RWPE1 (cell line): Measurements from ENCODE around the gene EFL1.

ENCODE experiments used
- CTCF ChIA-PET: fragments of 350-600 bp; sonication (Branson Sonifier 250); formaldehyde crosslinking; extraction: SDS; loops from one replicate; lab custom pipeline; 2021; lab: Yijun Ruan, JAX
- POLR2A ChIA-PET: fragments of 400-600 bp; formaldehyde crosslinking; extraction: SDS; loops from one replicate; lab custom pipeline; 2020; ENCODE audit warnings: antibody characterized with exemption; ENCODE audit not compliant: low non-redundant PET; lab: Yijun Ruan, JAX
- DNase-seq: peaks from one replicate; pipeline ENCODE4 v3.0.0; 2012; ENCODE audit warnings: low spot score
- H3K27ac ChIP-seq: fragments of 450-650 bp; 2 replicates; pipeline ENCODE4 v1.5.1; 2017
- CTCF ChIP-seq: fragments of 450-650 bp; conservative IDR thresholded peaks from 2 replicates; pipeline ENCODE4 v1.5.1; 2017; ENCODE audit warnings: low read depth, mild to moderate bottlenecking

The EFL1 gene

GRCh38 chr15:82110144-82110543, 152.4 kb downstream of the EFL1 start:
- no peak overlapping the region for H3K27ac ChIP-seq
- CTCF ChIA-PET = interaction anchor here (0.6 to 1.0 kb wide), 5 partner anchors 30 to 689 kb away, joined by 3 read pairs; no protein-coding TSS in a partner anchor
- POLR2A ChIA-PET = no interaction called here
- no peak for TF ChIP-seq CTCF
- no peak for DNase-seq

- no peak overlapping the region for H3K27ac ChIP-seq
- peak; percentile 76 for DNase-seq
- TF ChIP-seq CTCF = peak; percentile 83
- ChIA-PET POLR2A (no interaction called here), CTCF (interaction anchor here (0.5 to 1.9 kb wide), 26 partner anchors 9 to 1397 kb away, joined by 3 to 14 read pairs (median 4); no protein-coding TSS in a partner anchor)
Measured at GRCh38 chr15:82108489-82109078, 153.9 kb downstream of the EFL1 start.

GRCh38 chr15:82106679-82107078, 155.9 kb downstream of the EFL1 start:
- ChIA-PET CTCF (interaction anchor here (1.6 kb wide), 1 partner anchor 92 kb away, joined by 5 read pairs; no protein-coding TSS in a partner anchor), POLR2A (no interaction called here)
- no peak for TF ChIP-seq CTCF
- DNase-seq = no peak
- no peak overlapping the region; the same call in 1 of the 2 replicates for H3K27ac ChIP-seq

GRCh38 chr15:82105451-82106215, 156.9 kb downstream of the EFL1 start:
- ChIA-PET POLR2A (no interaction called here), CTCF (interaction anchor here (1.6 kb wide), 1 partner anchor 93 kb away, joined by 5 read pairs; no protein-coding TSS in a partner anchor)
- no peak for DNase-seq
- H3K27ac ChIP-seq = peak overlapping the region; percentile 33; the same call in 1 of the 2 replicates
- no peak for TF ChIP-seq CTCF

GRCh38 chr15:82103468-82103867, 159.1 kb downstream of the EFL1 start:
- ChIA-PET POLR2A (no interaction called here), CTCF (no interaction called here)
- no peak for DNase-seq

More at GRCh38 chr15:82103468-82103867, 159.1 kb downstream of the EFL1 start:
- no peak overlapping the region for H3K27ac ChIP-seq
- no peak for TF ChIP-seq CTCF
